GM18520 (cell line): Measurements from ENCODE around the gene TUBAL3.

Experiments used
- ATAC-seq: cut with Tn5 transposase; IDR thresholded peaks from one replicate; pipeline ENCODE4 v1.9.1; 2021; ENCODE audit not compliant: unreplicated experiment

The TUBAL3 gene

DNA sequence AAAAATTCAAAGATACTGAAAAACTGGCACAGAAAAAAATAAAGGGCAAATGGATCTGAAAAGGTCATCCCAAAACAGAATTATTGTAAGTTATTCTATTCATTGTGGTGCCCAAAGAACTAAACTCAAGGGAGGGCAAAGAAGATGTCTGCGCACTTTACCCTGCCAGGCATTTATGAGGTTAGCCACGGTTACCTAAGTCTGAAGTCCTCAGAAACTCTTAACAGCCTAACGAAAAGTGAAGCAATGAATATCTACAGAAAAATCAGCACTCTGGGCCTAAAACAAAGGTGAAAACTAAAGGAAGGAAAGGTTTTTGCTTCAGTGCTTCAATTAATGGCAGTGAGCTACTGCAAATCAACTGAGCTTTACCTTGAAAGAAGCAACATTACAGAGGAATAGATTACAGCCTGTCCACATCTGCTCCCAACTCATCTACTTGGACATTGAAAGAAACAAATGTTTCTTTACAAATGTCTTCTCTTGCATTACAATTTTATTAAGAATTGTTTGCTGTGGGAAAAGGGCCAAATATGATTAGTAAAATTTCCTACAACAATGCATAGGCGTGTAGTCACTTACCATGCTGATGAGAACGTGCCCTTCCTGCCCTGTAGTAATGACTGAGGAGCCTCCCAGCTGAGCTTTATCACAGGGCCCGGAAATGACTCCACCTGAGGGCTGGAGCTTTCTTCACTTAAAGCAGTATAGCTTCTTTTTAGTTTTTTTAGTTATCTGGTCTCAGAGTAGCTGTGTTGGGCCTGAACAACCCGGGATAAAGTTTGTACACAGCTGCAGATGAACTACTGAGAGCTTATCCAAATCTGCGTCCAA, at the start of gene TUBAL3:
Gene TUBAL3, minus strand, starts transcription at position 621 of the 834 bp plus-strand sequence. Its CDS starts 36 bp downstream, at position 585.
- ATAC-seq, result no peak

DNA sequence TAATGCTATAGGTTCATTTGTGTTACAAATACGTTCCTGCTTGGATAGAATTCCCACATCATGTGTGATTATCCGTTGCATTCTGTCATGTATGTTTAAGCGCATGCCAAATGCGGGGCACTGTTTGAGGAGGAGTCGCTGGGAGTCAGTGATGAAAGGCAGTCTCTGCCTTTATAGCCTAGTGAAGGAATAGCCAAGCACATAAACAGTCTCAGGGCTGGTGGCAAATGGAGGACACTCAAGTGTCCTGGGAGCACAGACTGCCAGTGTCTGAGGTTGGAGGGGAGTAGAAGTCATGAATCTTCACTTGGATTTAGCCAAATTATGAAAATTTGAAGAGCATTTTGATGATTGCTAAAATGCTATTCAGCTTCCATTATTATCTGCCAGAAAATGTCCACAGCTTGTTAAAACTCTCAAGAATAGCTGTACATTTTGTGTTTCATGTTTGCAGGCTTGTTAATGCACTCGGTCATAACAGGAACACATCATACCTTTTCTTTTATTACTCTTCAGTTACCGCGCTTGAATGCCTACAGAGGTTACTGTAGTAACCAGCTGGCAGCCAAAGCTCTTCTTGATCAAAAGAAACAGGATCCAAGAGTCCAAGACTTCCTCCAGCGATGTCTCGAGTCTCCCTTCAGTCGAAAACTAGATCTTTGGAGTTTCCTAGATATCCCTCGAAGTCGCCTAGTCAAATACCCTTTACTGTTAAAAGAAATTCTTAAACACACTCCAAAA, 49.3 kb upstream of the TUBAL3 start:
- ATAC-seq, result no peak

- ATAC-seq, result no peak
These were observed 46.2 kb upstream of the TUBAL3 start for GRCh38 chr10:5450605-5451384.

DNA sequence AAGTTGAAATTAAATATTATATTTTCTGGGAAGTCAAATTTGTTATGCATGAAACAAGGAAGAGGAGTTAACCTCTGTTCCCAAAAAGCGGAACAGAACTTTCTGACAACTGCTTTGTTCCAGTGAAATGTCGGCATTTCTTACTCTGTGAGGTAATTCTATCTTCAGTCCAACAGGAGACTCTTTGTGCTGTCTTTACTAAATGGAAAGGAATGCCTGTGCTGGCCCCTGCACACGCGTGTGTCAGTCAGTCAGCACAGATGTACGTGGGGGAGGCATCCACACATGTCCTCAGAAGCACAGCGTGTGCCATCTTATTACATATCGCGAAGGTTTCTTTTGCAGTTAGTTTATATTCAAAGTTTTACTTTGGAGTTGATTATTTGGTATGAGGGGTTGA, 45.2 kb upstream of the TUBAL3 start:
- ATAC-seq, result no peak

DNA sequence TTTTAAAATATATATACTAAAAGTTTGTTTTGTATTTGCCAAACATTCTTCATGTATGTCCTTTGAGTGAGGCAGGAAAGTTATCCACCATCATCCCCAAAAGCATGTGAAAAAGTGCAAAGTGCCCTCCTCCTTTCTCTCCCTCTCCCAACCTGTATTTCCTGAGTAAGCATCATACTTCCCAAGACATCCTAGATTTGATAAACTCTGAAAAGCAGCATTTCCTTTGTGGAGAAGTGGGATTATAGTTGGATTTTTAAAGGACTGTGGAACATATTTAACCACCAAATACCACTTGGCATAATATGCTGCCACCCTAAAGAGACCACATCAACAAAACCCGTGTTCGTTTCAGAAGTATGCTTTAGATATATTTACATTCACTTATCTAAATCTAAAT, 44.6 kb upstream of the TUBAL3 start:
- ATAC-seq, result no peak

GRCh38 chr10:5448333-5449001, 43.8 kb upstream of the TUBAL3 start:
- ATAC-seq, result no peak

- ATAC-seq, result peak; percentile 40
These were observed 43.0 kb upstream of the TUBAL3 start for GRCh38 chr10:5447611-5448071.

DNA sequence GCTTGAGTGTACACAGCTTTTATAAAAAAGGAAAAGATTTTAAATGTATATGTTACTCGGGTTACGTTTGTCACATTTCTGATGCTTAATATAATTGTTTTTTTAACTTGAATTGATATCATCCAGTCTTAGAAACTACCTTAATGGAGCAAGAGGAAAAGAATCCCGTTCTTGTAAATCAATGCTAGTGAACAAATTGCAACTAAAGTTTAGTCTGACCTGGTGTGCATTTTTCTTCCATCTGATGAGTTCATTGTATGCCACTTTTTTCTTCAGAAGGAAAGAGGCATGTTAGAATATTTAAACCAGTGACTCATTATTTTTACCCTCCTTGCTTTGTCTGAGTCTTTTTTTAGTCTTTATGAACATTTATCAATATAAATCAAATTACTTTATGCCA, 42.4 kb upstream of the TUBAL3 start:
- ATAC-seq, result no peak

DNA sequence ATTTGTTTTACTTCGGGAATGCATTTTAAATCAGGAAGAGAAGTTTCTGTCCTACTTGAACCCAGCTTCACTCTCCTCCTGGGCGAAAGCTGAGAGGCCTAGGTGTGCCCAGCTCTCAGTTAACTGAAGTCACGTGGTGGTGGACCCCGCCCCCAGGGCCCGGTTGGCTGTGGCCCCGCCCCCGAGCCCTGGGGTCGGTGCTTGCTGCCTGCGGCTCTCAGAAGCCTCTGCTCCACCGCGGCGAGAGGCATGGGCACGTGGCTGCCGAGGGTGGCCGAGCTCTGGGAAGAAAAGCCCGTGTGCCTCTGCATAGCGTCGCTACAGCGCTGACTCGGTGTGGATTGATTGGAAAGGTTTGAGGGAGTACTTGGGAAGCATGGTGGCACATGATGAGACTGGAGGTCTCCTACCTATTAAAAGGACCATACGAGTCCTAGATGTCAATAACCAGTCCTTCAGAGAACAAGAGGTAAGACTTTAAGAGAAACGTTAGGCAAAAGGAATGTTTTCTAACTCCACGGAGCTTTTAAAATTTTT, 41.8 kb upstream of the TUBAL3 start:
- ATAC-seq, result no peak

DNA sequence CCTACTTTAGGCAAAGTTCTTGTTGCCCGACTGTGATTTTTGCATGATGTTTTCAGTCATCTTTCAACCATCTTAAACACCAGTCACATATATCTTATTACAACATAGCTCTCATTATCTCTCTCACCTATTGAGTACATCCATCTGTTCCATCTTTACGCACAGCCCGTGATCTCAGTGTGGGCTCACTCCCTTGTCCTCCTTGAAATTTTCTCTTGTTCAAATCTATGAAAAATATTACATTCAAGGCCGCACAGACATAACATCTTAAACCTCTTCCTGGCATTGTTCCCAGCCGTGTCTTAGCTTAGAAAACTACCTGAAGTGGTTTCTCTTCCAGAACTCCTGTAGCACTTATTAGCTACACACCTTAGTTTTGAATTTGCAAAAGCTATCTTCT, 40.4 kb upstream of the TUBAL3 start:
- no peak for ATAC-seq

GRCh38 chr10:5443429-5443828, 38.8 kb upstream of the TUBAL3 start:
- peak; percentile 56 for ATAC-seq

- peak; percentile 15 for ATAC-seq
These were observed 38.4 kb upstream of the TUBAL3 start for GRCh38 chr10:5442990-5443370.

DNA sequence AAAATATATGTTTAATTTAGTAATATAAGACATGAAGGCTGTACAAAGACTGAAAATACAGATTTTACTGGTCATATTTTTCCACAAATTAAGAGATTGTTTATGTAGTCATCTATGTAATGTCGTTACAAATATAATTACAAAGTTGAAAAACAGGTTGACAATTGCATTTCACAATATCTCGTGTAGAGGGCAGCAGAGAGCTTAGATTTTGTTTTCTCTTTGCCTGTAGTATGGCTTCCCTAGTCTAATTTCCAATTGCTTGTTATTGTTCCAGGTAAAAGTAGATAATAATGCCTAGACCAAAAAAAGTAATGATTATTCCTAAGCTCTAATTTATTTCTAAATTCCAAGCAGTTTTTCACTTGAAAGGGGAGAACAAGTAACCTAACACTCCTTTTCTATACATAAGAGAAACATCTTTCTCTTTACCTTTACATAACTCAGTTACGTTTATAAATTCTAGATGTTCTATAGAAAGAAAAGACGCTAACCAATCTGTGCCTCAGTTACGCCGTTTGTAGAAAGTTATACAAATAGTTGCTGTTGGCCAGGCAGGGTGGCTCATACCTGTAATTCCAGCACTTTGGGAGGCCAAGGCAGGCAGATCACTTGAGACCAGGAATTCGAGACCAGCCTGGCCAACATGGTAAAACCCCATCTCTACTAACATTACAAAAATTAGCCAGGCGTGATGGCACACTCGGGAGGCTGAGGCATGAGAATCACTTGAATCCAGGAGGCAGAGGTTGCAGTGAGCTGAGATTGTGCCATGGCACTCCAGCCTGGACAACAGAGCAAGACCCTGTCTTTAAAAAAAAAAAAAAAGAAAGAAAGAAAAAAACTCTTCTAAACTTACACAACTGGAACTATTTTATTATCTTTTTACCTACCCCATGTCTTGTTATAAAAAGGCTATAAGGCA, 37.7 kb upstream of the TUBAL3 start:
- no peak for ATAC-seq

GRCh38 chr10:5441106-5441505, 36.5 kb upstream of the TUBAL3 start:
- no peak for ATAC-seq

- no peak for ATAC-seq
These were observed 35.6 kb upstream of the TUBAL3 start for GRCh38 chr10:5440206-5440605.

DNA sequence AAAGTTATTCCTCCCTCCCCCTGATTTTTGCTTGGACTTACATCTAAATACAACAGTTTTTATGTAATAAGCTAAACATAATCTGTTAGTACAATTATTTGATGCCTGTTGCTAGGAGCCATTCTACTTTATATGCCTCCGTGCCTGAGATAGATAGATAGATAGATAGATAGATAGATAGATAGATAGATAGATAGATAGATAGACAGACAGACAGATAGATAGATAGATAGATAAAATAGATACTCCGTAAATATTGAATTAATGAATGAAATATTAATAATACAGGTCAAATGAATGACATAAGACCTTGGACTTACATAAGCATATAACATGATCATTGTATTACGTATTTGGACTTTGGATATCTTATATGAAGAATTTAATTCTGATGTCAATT, 30.7 kb upstream of the TUBAL3 start:
- ATAC-seq, result no peak

DNA sequence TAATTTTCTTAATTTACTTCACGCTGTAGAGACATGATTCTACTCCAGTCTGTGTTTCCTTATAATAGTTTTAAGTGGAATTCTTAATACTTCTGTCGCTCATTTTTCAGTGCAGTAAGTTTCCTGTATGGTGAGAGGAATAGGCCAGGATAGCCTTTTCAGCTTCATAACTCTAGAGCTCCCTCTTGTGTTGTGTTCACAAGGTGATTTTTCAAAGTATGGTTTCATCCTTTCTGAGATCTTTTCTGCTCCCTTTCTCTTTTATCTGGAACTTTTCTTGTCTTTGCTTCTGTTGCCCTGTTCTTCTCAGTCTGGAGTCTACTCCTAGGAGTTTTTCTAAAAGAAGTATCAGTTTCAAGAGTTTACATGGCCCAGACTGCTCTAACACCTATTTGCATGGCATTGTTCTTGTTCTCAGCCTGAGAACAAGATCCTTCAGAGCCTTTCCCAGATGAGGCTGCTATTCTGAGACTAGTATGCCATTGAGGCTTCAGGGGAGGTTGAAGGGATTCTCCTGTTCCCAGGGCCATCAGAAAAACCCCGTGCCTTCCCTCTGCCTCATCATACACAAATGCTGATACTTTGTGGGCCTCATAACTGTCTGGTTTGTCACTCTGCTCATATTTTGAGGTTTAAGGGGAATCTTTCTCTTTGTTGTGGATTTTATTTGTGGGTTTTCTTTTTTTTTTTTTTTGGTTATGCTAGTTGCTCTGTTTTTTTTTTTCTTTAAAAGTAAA, 29.6 kb upstream of the TUBAL3 start:
- ATAC-seq, result no peak

DNA sequence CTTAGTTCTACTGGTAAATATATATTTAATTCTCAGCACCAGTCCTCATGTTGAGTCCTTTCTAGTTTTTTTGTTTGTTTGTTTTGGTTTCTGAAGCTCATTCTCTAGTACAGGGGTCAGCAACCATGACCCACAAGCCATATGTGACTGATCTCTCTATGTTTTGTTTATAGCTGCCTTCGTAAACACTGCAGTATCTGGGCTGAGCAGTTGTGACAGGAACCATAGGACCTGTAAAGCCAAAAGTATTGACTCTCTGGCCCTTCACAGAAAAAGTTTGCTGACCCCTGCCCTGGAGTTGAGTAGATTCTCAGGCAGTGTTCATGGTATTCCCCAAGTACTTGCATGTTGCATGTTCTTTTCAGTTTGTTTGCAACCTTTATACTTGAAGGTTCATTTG, 28.6 kb upstream of the TUBAL3 start:
- ATAC-seq, result no peak

DNA sequence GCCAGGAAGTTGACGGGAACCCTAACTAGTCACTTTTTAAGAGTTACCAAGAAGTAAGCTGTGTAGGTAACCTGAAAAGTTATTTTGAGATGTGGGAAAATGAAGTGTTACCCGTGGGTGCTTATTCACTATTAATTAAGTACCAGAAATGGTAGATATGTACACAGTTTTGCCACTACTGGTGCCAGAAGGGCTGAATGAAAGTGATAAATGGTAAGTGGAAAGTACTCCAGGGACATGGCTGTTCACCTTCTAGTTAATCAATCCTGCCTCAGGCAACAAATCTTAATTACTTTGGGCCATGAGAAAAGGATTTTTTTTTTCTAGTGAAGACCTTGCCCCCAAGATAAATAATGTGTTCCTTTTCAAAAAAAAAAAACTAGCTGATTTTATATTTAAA, 23.5 kb upstream of the TUBAL3 start:
- ATAC-seq, result no peak
